GM12878 (cell line): ENCODE measurements around the gene KIF2A.

Source experiments
- CBX5 ChIP-seq: sonication (generic); IDR thresholded peaks from 2 replicates; pipeline ENCODE4 v1.6.1; 2016; ENCODE audit warnings: low read depth, moderate library complexity, mild to moderate bottlenecking, inconsistent platforms
- CEBPB ChIP-seq, 2 experiments: fragments of 150-350 bp in 1 of 2; IDR thresholded peaks; 2 replicates each; pipeline ENCODE4 v1.6.1; 2012 to 2014; ENCODE audit warnings: low read depth in 2 of 2, low read length in 2 of 2, borderline replicate concordance in 1 of 2, inconsistent platforms in 1 of 2
- CTCF ChIP-seq, 3 experiments: IDR thresholded peaks in 2 of 3; conservative IDR thresholded peaks in 1 of 3; 2 replicates each; pipeline ENCODE4 v1.5.1; 2011; ENCODE audit warnings: low read depth in 3 of 3, low read length in 3 of 3, mild to moderate bottlenecking in 3 of 3, control low read depth in 2 of 3, moderate library complexity in 2 of 3, inconsistent platforms in 1 of 3, mixed read lengths in 1 of 3; ENCODE audit not compliant: control insufficient read depth in 2 of 3, insufficient read depth in 1 of 3; ENCODE audit errors: extremely low read depth in 1 of 3
- EP300 ChIP-seq, 2 experiments: fragments of 150-350 bp in 1 of 2; IDR thresholded peaks; 2 replicates each; pipeline ENCODE4 v1.6.1; 2011 to 2012; ENCODE audit warnings: low read depth in 2 of 2, low read length in 2 of 2, borderline replicate concordance in 1 of 2, improper control_type of control experiment in 1 of 2, inconsistent platforms in 1 of 2; ENCODE audit not compliant: control insufficient read depth in 1 of 2
- EZH2 ChIP-seq: IDR thresholded peaks from 2 replicates; pipeline ENCODE4 v1.6.1; 2012; ENCODE audit warnings: low read depth, mild to moderate bottlenecking, control low read depth, inconsistent platforms, low read length, borderline replicate concordance; ENCODE audit not compliant: control insufficient read depth
- JUNB ChIP-seq: IDR thresholded peaks from 2 replicates; pipeline ENCODE4 v1.6.1; 2016; ENCODE audit warnings: antibody characterized with exemption, mild to moderate bottlenecking
- PAX5 ChIP-seq: IDR thresholded peaks from 2 replicates; pipeline ENCODE4 v1.6.1; 2011; ENCODE audit warnings: low read depth, low read length, borderline replicate concordance
- POU2F2 ChIP-seq: IDR thresholded peaks from 3 replicates; pipeline ENCODE4 v1.6.1; 2011; ENCODE audit warnings: low read depth, mild to moderate bottlenecking, low read length, borderline replicate concordance
- SKIL ChIP-seq: fragments of 450-650 bp; IDR thresholded peaks from 2 replicates; pipeline ENCODE4 v1.6.1; 2017; ENCODE audit warnings: mild to moderate bottlenecking, low read depth, inconsistent platforms; ENCODE audit not compliant: poor library complexity, severe bottlenecking
- YY1 ChIP-seq: IDR thresholded peaks from 2 replicates; pipeline ENCODE4 v1.6.1; 2011; ENCODE audit warnings: low read depth, mild to moderate bottlenecking, low read length
- ZBTB33 ChIP-seq: fragments of 450-650 bp; IDR thresholded peaks from 2 replicates; pipeline ENCODE4 v1.6.1; 2017; ENCODE audit warnings: mild to moderate bottlenecking

- no peak for TF ChIP-seq YY1
- TF ChIP-seq CTCF (IDR thresholded peaks at IDR 0.05 in 2 of 3, conservative IDR thresholded peaks at IDR 0.05 in 1 of 3; ENCODE audit: control insufficient read depth in 2 of 3, extremely low read depth in 1 of 3, insufficient read depth in 1 of 3, low read depth in 3 of 3, low read length in 3 of 3) = no peak
- no peak for TF ChIP-seq CEBPB (IDR thresholded peaks at IDR 0.05; ENCODE audit: borderline replicate concordance in 1 of 2, low read depth in 2 of 2, low read length in 2 of 2)
- no peak for TF ChIP-seq EZH2
- TF ChIP-seq EP300 (IDR thresholded peaks at IDR 0.05; ENCODE audit: borderline replicate concordance in 1 of 2, control insufficient read depth in 1 of 2, low read depth in 2 of 2, low read length in 2 of 2) = no peak
- TF ChIP-seq SKIL = no peak
- no peak for TF ChIP-seq CBX5
- TF ChIP-seq POU2F2 = no peak
- TF ChIP-seq JUNB = no peak
- no peak for TF ChIP-seq PAX5
- TF ChIP-seq ZBTB33 = no peak
These were observed 68.1 kb downstream of the KIF2A start for GRCh38 chr5:62374090-62374489.
